ENCODE data around the gene GPR42. TPM values are rescaled to one million over a fixed set of nuclear protein-coding genes. Genes with fewer than 3 reads are reported as not detected.

GPR42 gene
- polyA plus RNA-seq, 2 of the 4 experiments (the other 2 are of a cell fraction): not detected

DNA sequence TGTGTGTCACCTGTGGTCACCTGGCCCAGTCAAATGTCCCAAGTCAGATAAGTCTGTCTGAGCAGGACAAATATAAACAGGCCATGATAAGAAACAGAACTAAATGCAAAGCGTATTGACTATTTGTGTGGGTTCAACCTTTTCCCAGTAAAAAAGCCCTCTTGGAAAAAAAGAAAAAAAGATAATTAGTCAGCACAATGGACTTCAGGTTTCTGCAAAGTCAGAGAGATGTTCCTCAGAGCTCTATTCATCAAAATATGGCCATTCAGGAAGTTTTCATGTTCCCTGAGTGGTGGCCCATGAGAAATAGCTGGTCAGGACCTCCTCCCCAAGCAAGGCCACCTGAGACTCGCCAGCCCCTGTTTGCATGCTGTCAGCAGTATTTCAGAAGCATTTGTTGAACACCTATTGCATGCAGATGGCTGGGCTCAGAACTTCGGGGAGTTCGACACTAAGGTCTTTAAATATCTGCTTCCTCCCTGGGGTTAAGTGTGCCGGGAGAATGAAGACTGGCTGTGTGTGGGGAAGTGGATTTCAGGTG is 9.9 kb upstream of the GPR42 start:
- DNase-seq (ENCODE audit: low read depth in 1 of 2, low spot score in 1 of 2) (no peak), ATAC-seq (no peak), FAIRE-seq (no peak)
- Histone ChIP-seq H3K27ac (no peak overlapping the region), H3K4me1 (no peaks in the 10 kb centered on the region), H3K9me3 (no peaks in the 10 kb centered on the region), H3K4me2 (no peak overlapping the region), H3K4me3 (no peak overlapping the region)
- TF ChIP-seq RAD21 (conservative IDR thresholded peaks at IDR 0.05 in 1 of 2, IDR thresholded peaks at IDR 0.05 in 1 of 2) (no peak), MAFK (IDR thresholded peaks at IDR 0.05; ENCODE audit: partially characterized antibody) (peak; percentile 81)
- ChIA-PET POLR2A (no interaction called here), CTCF (interaction anchor here (0.6 to 5.8 kb wide), 6 partner anchors 8 to 150 kb away, joined by 3 to 71 read pairs (median 8); no protein-coding TSS in a partner anchor)
- 10% methylated on average over 5 of the region's 5 CpGs for WGBS (ENCODE audit: missing lambda C conversion rate)

DNA sequence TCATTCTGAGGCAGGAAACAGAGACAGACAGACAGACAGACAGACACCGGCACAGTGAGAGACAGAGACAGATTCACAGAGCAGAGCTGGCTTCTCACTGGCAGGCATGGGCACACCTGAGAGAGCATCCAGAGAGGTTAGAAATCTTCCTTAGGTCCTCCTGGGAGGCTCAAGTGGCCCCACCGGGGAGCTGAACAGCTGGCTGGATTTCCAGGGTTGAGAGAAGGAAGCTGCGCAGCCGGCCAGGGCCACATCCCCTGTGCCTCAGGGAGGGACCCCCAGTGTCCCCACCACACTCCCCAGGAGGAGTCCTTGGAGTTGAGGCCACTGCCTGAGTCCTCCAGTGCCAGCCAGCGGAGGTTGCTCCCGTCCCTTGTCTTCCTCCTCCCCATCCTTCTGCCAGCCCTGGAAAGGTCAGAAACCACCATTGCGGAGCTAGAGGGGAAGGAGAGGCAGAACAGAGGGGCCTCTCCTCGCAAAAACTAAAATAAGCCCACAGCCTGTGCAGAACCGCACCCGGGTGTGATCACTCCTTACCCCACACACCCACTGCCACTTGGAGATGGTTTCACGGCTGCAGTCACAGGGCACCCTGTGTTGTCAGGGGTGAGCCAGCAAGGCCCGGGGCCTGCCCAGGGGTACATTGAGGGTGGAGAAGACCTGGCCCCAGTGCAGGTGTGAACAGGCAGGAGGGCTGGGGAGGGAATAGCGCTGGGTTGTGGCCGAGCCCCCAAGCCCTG is 8.4 kb upstream of the GPR42 start:
- CTCF ChIA-PET: interaction anchor here (0.7 to 5.8 kb wide), 7 partner anchors 10 to 257 kb away, joined by 3 to 71 read pairs (median 5); no protein-coding TSS in a partner anchor

DNA sequence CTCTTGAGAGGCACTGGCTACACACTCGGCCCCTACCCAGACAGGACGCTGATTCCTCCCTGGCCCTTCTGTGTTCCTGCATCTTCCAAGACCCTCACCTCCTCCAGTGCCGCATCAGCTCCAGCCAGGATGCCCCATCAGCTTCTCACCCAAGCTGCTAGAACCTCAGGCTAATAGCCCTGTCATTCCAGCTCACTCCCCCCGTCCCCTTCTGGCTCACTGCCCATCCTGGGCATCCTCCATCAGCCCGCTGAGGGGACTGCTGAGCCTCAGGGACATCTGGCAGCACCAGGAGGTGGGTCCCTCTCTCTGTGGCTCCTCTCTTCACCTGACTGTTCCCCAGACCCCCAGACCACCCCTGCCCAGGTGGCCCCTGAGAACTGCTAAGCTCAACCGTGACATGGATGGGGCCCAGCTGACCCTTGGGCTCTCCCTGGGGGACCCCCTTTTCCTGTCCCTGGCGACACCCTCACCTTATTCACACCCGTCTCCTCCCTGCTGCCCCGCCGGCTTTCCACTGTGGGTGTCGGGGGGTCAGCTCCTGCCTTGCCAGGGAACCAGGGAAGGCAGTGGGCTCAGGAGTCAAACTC is 7.8 kb upstream of the GPR42 start:
- TF ChIP-seq, protein P1, sequence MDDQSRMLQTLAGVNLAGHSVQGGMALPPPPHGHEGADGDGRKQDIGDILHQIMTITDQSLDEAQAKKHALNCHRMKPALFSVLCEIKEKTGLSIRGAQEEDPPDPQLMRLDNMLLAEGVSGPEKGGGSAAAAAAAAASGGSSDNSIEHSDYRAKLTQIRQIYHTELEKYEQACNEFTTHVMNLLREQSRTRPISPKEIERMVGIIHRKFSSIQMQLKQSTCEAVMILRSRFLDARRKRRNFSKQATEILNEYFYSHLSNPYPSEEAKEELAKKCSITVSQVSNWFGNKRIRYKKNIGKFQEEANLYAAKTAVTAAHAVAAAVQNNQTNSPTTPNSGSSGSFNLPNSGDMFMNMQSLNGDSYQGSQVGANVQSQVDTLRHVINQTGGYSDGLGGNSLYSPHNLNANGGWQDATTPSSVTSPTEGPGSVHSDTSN (IDR thresholded peaks at IDR 0.05): no peak
- no peak for TF ChIP-seq HOXB5 (CRISPR knock-in tag; IDR thresholded peaks at IDR 0.05)
- no peak for TF ChIP-seq JUNB (IDR thresholded peaks at IDR 0.05)
- no peak for TF ChIP-seq GATA3 (IDR thresholded peaks at IDR 0.05; ENCODE audit: borderline replicate concordance)
- TF ChIP-seq, protein P2, sequence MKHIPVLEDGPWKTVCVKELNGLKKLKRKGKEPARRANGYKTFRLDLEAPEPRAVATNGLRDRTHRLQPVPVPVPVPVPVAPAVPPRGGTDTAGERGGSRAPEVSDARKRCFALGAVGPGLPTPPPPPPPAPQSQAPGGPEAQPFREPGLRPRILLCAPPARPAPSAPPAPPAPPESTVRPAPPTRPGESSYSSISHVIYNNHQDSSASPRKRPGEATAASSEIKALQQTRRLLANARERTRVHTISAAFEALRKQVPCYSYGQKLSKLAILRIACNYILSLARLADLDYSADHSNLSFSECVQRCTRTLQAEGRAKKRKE (CRISPR knock-in tag; IDR thresholded peaks at IDR 0.05; ENCODE audit: low read depth): no peak
- TF ChIP-seq EP300 (IDR thresholded peaks at IDR 0.05): no peak
- no peak for DNase-seq (ENCODE audit: low read depth in 1 of 2, low spot score in 1 of 2)
- H3K4me1 ChIP-seq: no peaks in the 10 kb centered on the region
- peak in 1 of 2 experiments; percentile 9; a peak in 3 of 6 replicates for ATAC-seq
- no peak for FAIRE-seq
- H3K27ac ChIP-seq: no peak overlapping the region
- ChIA-PET CTCF (interaction anchor here (0.7 to 5.8 kb wide), 8 partner anchors 10 to 147 kb away, joined by 3 to 71 read pairs (median 12); no protein-coding TSS in a partner anchor), POLR2A (interaction anchor here (0.6 kb wide), 1 partner anchor 12 kb away, joined by 4 read pairs; no protein-coding TSS in a partner anchor)
- H3K9me3 ChIP-seq: no peaks in the 10 kb centered on the region
- WGBS (ENCODE audit: missing lambda C conversion rate): 40% methylated on average over 11 of the region's 11 CpGs
- no peak overlapping the region for H3K4me3 ChIP-seq
- H3K4me2 ChIP-seq: no peak overlapping the region

More for the DNA sequence above, 8.4 kb upstream of the GPR42 start:
- 29% methylated on average over 14 of the region's 14 CpGs for WGBS (ENCODE audit: missing lambda C conversion rate)
- Histone ChIP-seq H3K4me2 (no peak overlapping the region), H3K27ac (no peak overlapping the region), H3K9me3 (no peaks in the 10 kb centered on the region), H3K4me3 (no peak overlapping the region), H3K4me1 (no peaks in the 10 kb centered on the region)
- FAIRE-seq (no peak), ATAC-seq (peak; percentile 10 to 46; a peak in 4 of 6 replicates), DNase-seq (ENCODE audit: low read depth in 1 of 2, low spot score in 1 of 2) (no peak)
- POLR2A ChIA-PET: interaction anchor here (0.6 kb wide), 1 partner anchor 12 kb away, joined by 4 read pairs; no protein-coding TSS in a partner anchor
- TF ChIP-seq RCOR1 (IDR thresholded peaks at IDR 0.05; ENCODE audit: low read depth, low read length): no peak
- TF ChIP-seq BHLHE40 (IDR thresholded peaks at IDR 0.05; ENCODE audit: low read depth, low read length): no peak
- TF ChIP-seq TP53 (CRISPR knock-in tag; IDR thresholded peaks at IDR 0.05): no peak
- TF ChIP-seq CHD4 (IDR thresholded peaks at IDR 0.05; ENCODE audit: borderline replicate concordance): no peak
- TF ChIP-seq JUN (IDR thresholded peaks at IDR 0.05): no peak
- no peak for TF ChIP-seq CHD2 (IDR thresholded peaks at IDR 0.05; ENCODE audit: low read length, partially characterized antibody)
- no peak for TF ChIP-seq ZC3H11A (IDR thresholded peaks at IDR 0.05)
- TF ChIP-seq PHF8 (IDR thresholded peaks at IDR 0.05; ENCODE audit: borderline replicate concordance, low read depth): no peak
- no peak for TF ChIP-seq HOXB5 (CRISPR knock-in tag; IDR thresholded peaks at IDR 0.05)
- TF ChIP-seq NPAS2 (CRISPR knock-in tag; IDR thresholded peaks at IDR 0.05; ENCODE audit: borderline replicate concordance): no peak
